Measurements from ENCODE around the gene CREB3L1. TPM values are rescaled to one million over a fixed set of nuclear protein-coding genes. Genes with fewer than 3 reads are reported as not detected.

The CREB3L1 gene
- total and polyA plus RNA-seq, 2 of the 13 experiments (the other 11 are each of a cell fraction or from before 2014, with no cell fraction given): not detected

GRCh38 chr11:46273511-46274205, 3.8 kb upstream of the CREB3L1 start (continued):
- no peak for TF ChIP-seq ATF2 (CRISPR knock-in tag; IDR thresholded peaks at IDR 0.05)
- TF ChIP-seq ZNF446 (CRISPR knock-in tag; IDR thresholded peaks at IDR 0.05): no peak
- TF ChIP-seq PAX8 (CRISPR knock-in tag; IDR thresholded peaks at IDR 0.05; ENCODE audit: borderline replicate concordance): no peak
- no peak for TF ChIP-seq MIER2 (CRISPR knock-in tag; IDR thresholded peaks at IDR 0.05)
- TF ChIP-seq SRSF1 (optimal IDR thresholded peaks at IDR 0.05; ENCODE audit: low read depth, low read length): no peak
- TF ChIP-seq SMAD1 (CRISPR knock-in tag; IDR thresholded peaks at IDR 0.05; ENCODE audit: borderline replicate concordance, low read depth): no peak
- no peak for TF ChIP-seq PRPF4 (IDR thresholded peaks at IDR 0.05; ENCODE audit: low read depth, low read length, poor library complexity, severe bottlenecking)
- peak; percentile 89 for TF ChIP-seq RXRB (CRISPR knock-in tag; IDR thresholded peaks at IDR 0.05; ENCODE audit: borderline replicate concordance)
- no peak for TF ChIP-seq POLR2AphosphoS2 (IDR thresholded peaks at IDR 0.05; ENCODE audit: low read depth, low read length)
- no peak for TF ChIP-seq NFE2 (CRISPR knock-in tag; IDR thresholded peaks at IDR 0.05)
- peak; percentile 60; the same call in 1 of the 2 replicates for TF ChIP-seq HNF1B (CRISPR knock-in tag; IDR thresholded peaks at IDR 0.05)
- TF ChIP-seq KMT2A (CRISPR knock-in tag; IDR thresholded peaks at IDR 0.05): no peak
- TF ChIP-seq KLF11 (CRISPR knock-in tag; IDR thresholded peaks at IDR 0.05): 0 out of 2 replicates have a peak, but pooled peaks have one; percentile 57
- TF ChIP-seq ZNF841 (CRISPR knock-in tag; IDR thresholded peaks at IDR 0.05; ENCODE audit: borderline replicate concordance): no peak
- no peak for TF ChIP-seq ZNF234 (CRISPR knock-in tag; conservative IDR thresholded peaks at IDR 0.05)
- TF ChIP-seq ZNF749 (CRISPR knock-in tag; IDR thresholded peaks at IDR 0.05; ENCODE audit: borderline replicate concordance): no peak; the same call in 1 of the 2 replicates
- TF ChIP-seq CENPT (CRISPR knock-in tag; IDR thresholded peaks at IDR 0.05; ENCODE audit: low read depth): no peak
- no peak for TF ChIP-seq HNRNPK (IDR thresholded peaks at IDR 0.05; ENCODE audit: low read depth, low read length, poor library complexity, severe bottlenecking)
- TF ChIP-seq ZFP37 (CRISPR knock-in tag; IDR thresholded peaks at IDR 0.05; ENCODE audit: borderline replicate concordance): no peak
- peak; percentile 92 for TF ChIP-seq HDAC2 (CRISPR knock-in tag; IDR thresholded peaks at IDR 0.05)
- TF ChIP-seq EEA1 (CRISPR knock-in tag; IDR thresholded peaks at IDR 0.05; ENCODE audit: borderline replicate concordance): no peak
- no peak for TF ChIP-seq ZBTB44 (CRISPR knock-in tag; IDR thresholded peaks at IDR 0.05)
- no peak for TF ChIP-seq PHF20 (CRISPR knock-in tag; IDR thresholded peaks at IDR 0.05)
